HepG2 (cell line): ENCODE measurements around the gene VWA1. TPM values are rescaled to one million over a fixed set of nuclear protein-coding genes. Genes with fewer than 3 reads are reported as not detected.

Experiments used
- ARID2 ChIP-seq: sonication (generic); formaldehyde crosslinking; IDR thresholded peaks from 2 replicates; pipeline ENCODE4 v1.8.1; 2022; ENCODE audit warnings: mild to moderate bottlenecking, missing genetic modification reagents, borderline replicate concordance
- CREM ChIP-seq, 2 experiments: sonication (generic) in 1 of 2; formaldehyde crosslinking in 1 of 2; IDR thresholded peaks; 2 replicates each; pipeline versions ENCODE4 v1.4.0 to v1.6.1; 2016 to 2020; ENCODE audit warnings: antibody characterized with exemption in 1 of 2, mild to moderate bottlenecking in 1 of 2, missing genetic modification reagents in 1 of 2
- EED ChIP-seq: sonication (generic); formaldehyde crosslinking; IDR thresholded peaks from 2 replicates; pipeline ENCODE4 v1.5.0; 2020; ENCODE audit warnings: mild to moderate bottlenecking, missing genetic modification reagents
- ELF3 ChIP-seq: IDR thresholded peaks from 2 replicates; pipeline ENCODE4 v1.6.1; 2016; ENCODE audit warnings: missing genetic modification reagents, missing compliant biosample characterization
- EZH2 ChIP-seq: conservative IDR thresholded peaks from 2 replicates; pipeline ENCODE4 v1.6.1; 2012; ENCODE audit warnings: mild to moderate bottlenecking, low read depth, low read length, moderate library complexity
- GATAD1 ChIP-seq: IDR thresholded peaks from 2 replicates; pipeline ENCODE4 v1.6.1; 2016; ENCODE audit warnings: missing genetic modification reagents, missing compliant biosample characterization
- HOXA7 ChIP-seq: sonication (generic); formaldehyde crosslinking; IDR thresholded peaks from 2 replicates; pipeline ENCODE4 v1.8.1; 2022; ENCODE audit warnings: mild to moderate bottlenecking, missing genetic modification reagents, moderate library complexity
- JARID2 ChIP-seq: sonication (generic); formaldehyde crosslinking; IDR thresholded peaks from 2 replicates; pipeline ENCODE4 v1.8.1; 2023; ENCODE audit warnings: missing genetic modification reagents, inconsistent platforms; ENCODE audit not compliant: insufficient replicate concordance
- MYNN ChIP-seq: sonication (generic); formaldehyde crosslinking; IDR thresholded peaks from 2 replicates; pipeline ENCODE4 v1.4.0; 2020; ENCODE audit warnings: mild to moderate bottlenecking, low read depth, missing genetic modification reagents
- ONECUT2 ChIP-seq: sonication (generic); formaldehyde crosslinking; IDR thresholded peaks from 2 replicates; pipeline ENCODE4 v1.4.0; 2020; ENCODE audit warnings: missing genetic modification reagents
- PBX3 ChIP-seq: sonication (generic); formaldehyde crosslinking; IDR thresholded peaks from 2 replicates; pipeline ENCODE4 v1.8.1; 2023; ENCODE audit warnings: missing genetic modification reagents, inconsistent platforms, borderline replicate concordance
- PHF5A ChIP-seq: IDR thresholded peaks from one replicate; pipeline ENCODE4 v1.6.1; 2018; ENCODE audit warnings: low read depth, missing genetic modification reagents; ENCODE audit not compliant: unreplicated experiment
- POLR2A ChIP-seq, 2 experiments: IDR thresholded peaks; 2 replicates each; pipeline ENCODE4 v1.6.1; 2011; ENCODE audit warnings: low read depth in 2 of 2, low read length in 2 of 2, mild to moderate bottlenecking in 1 of 2, moderate library complexity in 1 of 2; ENCODE audit not compliant: insufficient read depth in 1 of 2
- WIZ ChIP-seq: sonication (generic); formaldehyde crosslinking; IDR thresholded peaks from 2 replicates; pipeline ENCODE4 v1.5.1; 2020; ENCODE audit warnings: mild to moderate bottlenecking, missing genetic modification reagents
- XRCC5 ChIP-seq: fragments of 200-400 bp; formaldehyde crosslinking; optimal IDR thresholded peaks from 2 replicates; pipeline ENCODE3; 2017; ENCODE audit warnings: mild to moderate bottlenecking, low read length
- ZFP36L1 ChIP-seq: sonication (generic); formaldehyde crosslinking; IDR thresholded peaks from 2 replicates; pipeline ENCODE4 v1.8.0; 2022; ENCODE audit warnings: mild to moderate bottlenecking, missing genetic modification reagents, moderate library complexity
- ZNF12 ChIP-seq: sonication (generic); formaldehyde crosslinking; IDR thresholded peaks from 2 replicates; pipeline ENCODE4 v1.5.0; 2020; ENCODE audit warnings: missing genetic modification reagents
- ZNF124 ChIP-seq: sonication (generic); formaldehyde crosslinking; IDR thresholded peaks from 2 replicates; pipeline ENCODE4 v1.4.0; 2020; ENCODE audit warnings: missing genetic modification reagents
- ZNF230 ChIP-seq: sonication (generic); formaldehyde crosslinking; IDR thresholded peaks from 2 replicates; pipeline ENCODE4 v1.4.0; 2020; ENCODE audit warnings: mild to moderate bottlenecking, missing genetic modification reagents
- ZNF337 ChIP-seq: sonication (generic); formaldehyde crosslinking; IDR thresholded peaks from 2 replicates; pipeline ENCODE4 v1.5.1; 2020; ENCODE audit warnings: missing genetic modification reagents, low read depth, mild to moderate bottlenecking, borderline replicate concordance
- ZNF446 ChIP-seq: sonication (generic); formaldehyde crosslinking; IDR thresholded peaks from 2 replicates; pipeline ENCODE4 v1.5.0; 2020; ENCODE audit warnings: mild to moderate bottlenecking, missing genetic modification reagents
- ZNF672 ChIP-seq: sonication (generic); formaldehyde crosslinking; IDR thresholded peaks from 2 replicates; pipeline ENCODE4 v1.8.1; 2022; ENCODE audit warnings: missing genetic modification reagents
- ZNF83 ChIP-seq: sonication (generic); formaldehyde crosslinking; IDR thresholded peaks from 2 replicates; pipeline ENCODE4 v1.4.0; 2020; ENCODE audit warnings: missing genetic modification reagents, mild to moderate bottlenecking, borderline replicate concordance
- ZSCAN20 ChIP-seq: sonication (generic); formaldehyde crosslinking; IDR thresholded peaks from 2 replicates; pipeline ENCODE4 v1.4.0; 2020; ENCODE audit warnings: missing genetic modification reagents, mild to moderate bottlenecking, borderline replicate concordance
- ZSCAN21 ChIP-seq: sonication (generic); formaldehyde crosslinking; IDR thresholded peaks from 2 replicates; pipeline ENCODE4 v1.8.0; 2022; ENCODE audit warnings: mild to moderate bottlenecking, missing genetic modification reagents, moderate library complexity, borderline replicate concordance
- polyA plus RNA-seq, 8 experiments: library from polyadenylated mRNA; depleted of rRNA in 3 of 8; stranded (reverse) in 7 of 8; unstranded in 1 of 8; fragments of >200 nt; fragmentation: Illumina TruSeq in 4 of 8; extraction: Trizol in 4 of 8; gene quantifications; 2 replicates each; pipeline versions ENCODE4 v1.2.1 to v1.2.3, GENCODE V29; 2011 to 2016; ENCODE audit warnings: low read depth in 4 of 8, missing spikeins in 1 of 8, mixed read lengths in 1 of 8; ENCODE audit not compliant: insufficient read depth in 1 of 8
- total RNA-seq, 5 experiments: library from RNA; depleted of rRNA; stranded (reverse); fragments of >200 nt; fragmentation: Illumina TruSeq; extraction: Trizol; gene quantifications; 2 replicates each; pipeline ENCODE4 v1.2.3, GENCODE V29; 2016; ENCODE audit warnings: low read depth in 1 of 5
- TF ChIP-seq, protein P1 (sequence below): IDR thresholded peaks from 2 replicates; pipeline ENCODE4 v1.6.1; 2016
- TF ChIP-seq, protein P2 (sequence below): sonication (generic); formaldehyde crosslinking; IDR thresholded peaks from 2 replicates; pipeline ENCODE4 v1.4.0; 2020; ENCODE audit warnings: missing genetic modification reagents, mild to moderate bottlenecking, borderline replicate concordance

The VWA1 gene
- total and polyA plus RNA-seq, 2 of the 13 experiments (the other 11 are each of a cell fraction or from before 2014, with no cell fraction given) = 40.9 to 57.5 TPM

GRCh38 chr1:1421147-1421906 lies 14.2 kb upstream of the VWA1 start, which contains the start of gene ANKRD65 (continued):
- TF ChIP-seq EED (CRISPR knock-in tag) (no peak), ONECUT2 (CRISPR knock-in tag) (no peak), PBX3 (no peak), ZSCAN21 (peak; percentile 60; the same call in 1 of the 2 replicates), ZNF230 (CRISPR knock-in tag) (0 out of 2 replicates have a peak, but pooled peaks have one; percentile 40), ZNF12 (CRISPR knock-in tag) (no peak), ZNF337 (no peak), POLR2A (IDR thresholded peaks at IDR 0.05; ENCODE audit: insufficient read depth in 1 of 2, low read depth in 2 of 2, low read length in 2 of 2) (peak in 1 of 2 experiments; percentile 68; a peak in 2 of 4 replicates), ZNF83 (no peak), WIZ (CRISPR knock-in tag) (no peak), ZSCAN20 (no peak), ZFP36L1 (CRISPR knock-in tag) (no peak), EZH2 (no peak), ZNF672 (no peak), ZNF446 (CRISPR knock-in tag) (0 out of 2 replicates have a peak, but pooled peaks have one; percentile 32), PHF5A (CRISPR knock-in tag) (no peak), JARID2 (no peak), ARID2 (CRISPR knock-in tag) (no peak), CREM (IDR thresholded peaks at IDR 0.05) (no peak), CREM (CRISPR knock-in tag; IDR thresholded peaks at IDR 0.05) (no peak), MYNN (CRISPR knock-in tag) (no peak), GATAD1 (CRISPR knock-in tag) (no peak), HOXA7 (CRISPR knock-in tag) (no peak), ZNF124 (CRISPR knock-in tag) (no peak), ELF3 (no peak; the same call in 1 of the 2 replicates), XRCC5 (peak; percentile 82)
- TF ChIP-seq, protein P1, sequence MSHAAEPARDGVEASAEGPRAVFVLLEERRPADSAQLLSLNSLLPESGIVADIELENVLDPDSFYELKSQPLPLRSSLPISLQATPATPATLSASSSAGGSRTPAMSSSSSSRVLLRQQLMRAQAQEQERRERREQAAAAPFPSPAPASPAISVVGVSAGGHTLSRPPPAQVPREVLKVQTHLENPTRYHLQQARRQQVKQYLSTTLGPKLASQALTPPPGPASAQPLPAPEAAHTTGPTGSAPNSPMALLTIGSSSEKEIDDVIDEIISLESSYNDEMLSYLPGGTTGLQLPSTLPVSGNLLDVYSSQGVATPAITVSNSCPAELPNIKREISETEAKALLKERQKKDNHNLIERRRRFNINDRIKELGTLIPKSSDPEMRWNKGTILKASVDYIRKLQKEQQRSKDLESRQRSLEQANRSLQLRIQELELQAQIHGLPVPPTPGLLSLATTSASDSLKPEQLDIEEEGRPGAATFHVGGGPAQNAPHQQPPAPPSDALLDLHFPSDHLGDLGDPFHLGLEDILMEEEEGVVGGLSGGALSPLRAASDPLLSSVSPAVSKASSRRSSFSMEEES = peak; percentile 56; the same call in 1 of the 2 replicates
- TF ChIP-seq, protein P2, sequence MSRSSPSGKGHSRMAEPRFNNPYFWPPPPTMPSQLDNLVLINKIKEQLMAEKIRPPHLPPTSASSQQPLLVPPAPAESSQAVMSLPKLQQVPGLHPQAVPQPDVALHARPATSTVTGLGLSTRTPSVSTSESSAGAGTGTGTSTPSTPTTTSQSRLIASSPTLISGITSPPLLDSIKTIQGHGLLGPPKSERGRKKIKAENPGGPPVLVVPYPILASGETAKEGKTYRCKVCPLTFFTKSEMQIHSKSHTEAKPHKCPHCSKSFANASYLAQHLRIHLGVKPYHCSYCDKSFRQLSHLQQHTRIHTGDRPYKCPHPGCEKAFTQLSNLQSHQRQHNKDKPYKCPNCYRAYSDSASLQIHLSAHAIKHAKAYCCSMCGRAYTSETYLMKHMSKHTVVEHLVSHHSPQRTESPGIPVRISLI (CRISPR knock-in tag) = no peak
